Measurements from ENCODE around the gene FBXW8.

DNA sequence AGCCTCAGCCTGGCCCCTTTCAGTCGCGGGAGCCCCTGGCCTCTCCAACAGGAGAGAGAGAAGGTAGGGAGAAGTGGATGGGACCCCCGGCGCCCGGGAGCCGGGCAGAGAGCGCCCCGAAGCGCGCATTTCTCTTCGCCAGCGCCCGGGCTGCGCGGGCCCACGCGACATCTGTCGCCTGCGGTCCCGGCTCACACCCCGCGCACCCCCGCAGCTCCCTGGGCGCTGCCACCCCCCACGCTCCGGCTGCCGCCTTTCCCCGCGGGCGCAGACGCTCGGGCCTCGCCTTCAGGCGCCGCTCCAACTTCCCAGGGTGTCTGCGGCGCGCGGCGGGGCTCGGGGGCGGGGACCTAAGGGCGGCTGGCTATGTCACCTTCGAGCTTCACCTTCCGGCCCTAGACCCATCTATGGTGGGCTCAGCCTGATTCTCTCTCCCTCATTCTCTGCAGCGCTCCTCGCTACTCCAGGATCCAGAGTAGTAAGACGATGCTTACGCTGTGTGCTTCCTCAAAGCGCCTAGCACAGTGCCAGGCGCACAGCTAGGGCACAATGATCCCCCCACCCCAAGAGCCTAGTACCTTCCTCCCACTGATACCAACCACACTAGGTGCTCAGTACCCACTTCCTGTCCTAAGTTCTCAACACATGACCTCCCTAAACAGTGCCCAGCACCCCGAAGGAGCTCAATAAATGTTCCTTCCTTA lies 31.1 kb upstream of the FBXW8 start:
- TF ChIP-seq, protein P1, sequence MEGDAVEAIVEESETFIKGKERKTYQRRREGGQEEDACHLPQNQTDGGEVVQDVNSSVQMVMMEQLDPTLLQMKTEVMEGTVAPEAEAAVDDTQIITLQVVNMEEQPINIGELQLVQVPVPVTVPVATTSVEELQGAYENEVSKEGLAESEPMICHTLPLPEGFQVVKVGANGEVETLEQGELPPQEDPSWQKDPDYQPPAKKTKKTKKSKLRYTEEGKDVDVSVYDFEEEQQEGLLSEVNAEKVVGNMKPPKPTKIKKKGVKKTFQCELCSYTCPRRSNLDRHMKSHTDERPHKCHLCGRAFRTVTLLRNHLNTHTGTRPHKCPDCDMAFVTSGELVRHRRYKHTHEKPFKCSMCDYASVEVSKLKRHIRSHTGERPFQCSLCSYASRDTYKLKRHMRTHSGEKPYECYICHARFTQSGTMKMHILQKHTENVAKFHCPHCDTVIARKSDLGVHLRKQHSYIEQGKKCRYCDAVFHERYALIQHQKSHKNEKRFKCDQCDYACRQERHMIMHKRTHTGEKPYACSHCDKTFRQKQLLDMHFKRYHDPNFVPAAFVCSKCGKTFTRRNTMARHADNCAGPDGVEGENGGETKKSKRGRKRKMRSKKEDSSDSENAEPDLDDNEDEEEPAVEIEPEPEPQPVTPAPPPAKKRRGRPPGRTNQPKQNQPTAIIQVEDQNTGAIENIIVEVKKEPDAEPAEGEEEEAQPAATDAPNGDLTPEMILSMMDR (conservative IDR thresholded peaks at IDR 0.05), result no peak
- no peak for TF ChIP-seq EZH2 (IDR thresholded peaks at IDR 0.05; ENCODE audit: low read depth)

All from PC-9 (cell line).